Right lobe of liver (tissue), 6 donors: ENCODE data around the gene STX4. TPM values are rescaled to one million over a fixed set of nuclear protein-coding genes. Genes with fewer than 3 reads are reported as not detected.

Experiments
- ATAC-seq, 4 donors: fragments of 200-7000 bp; cut with Tn5 transposase; one replicate each; pipeline ENCODE4 v1.9.1; 2020; ENCODE audit warnings: mild to moderate bottlenecking in 4 of 4, moderate library complexity in 4 of 4
- DNase-seq, 3 donors: peaks; one replicate each; pipeline ENCODE4 v3.0.0-alpha.2; 2020
- H3K27ac ChIP-seq, 3 donors: fragments of 200-600 bp; one replicate each; pipeline ENCODE4 v1.8.0; 2022
- H3K27me3 ChIP-seq, 2 donors: fragments of 200-600 bp; one replicate each; pipeline ENCODE4 v1.8.0; 2022
- H3K36me3 ChIP-seq, 4 donors: fragments of 200-600 bp; sonication (generic) in 1 of 4; one replicate each; pipeline versions ENCODE4 v1.5.1 to v1.8.0; 2017 to 2022; ENCODE audit warnings: control low read depth in 1 of 4
- H3K4me1 ChIP-seq, 4 donors: fragments of 200-600 bp; sonication (generic) in 1 of 4; one replicate each; pipeline versions ENCODE4 v1.5.1 to v1.8.0; 2017 to 2022; ENCODE audit warnings: control low read depth in 1 of 4
- H3K4me3 ChIP-seq, 3 donors: fragments of 200-600 bp; one replicate each; pipeline ENCODE4 v1.8.0; 2022
- H3K9me3 ChIP-seq, 4 donors: fragments of 200-600 bp; sonication (generic) in 1 of 4; one replicate each; pipeline versions ENCODE4 v1.5.1 to v1.8.0; 2017 to 2022; ENCODE audit warnings: control low read depth in 1 of 4
- CTCF ChIP-seq, 4 donors: fragments of 200-600 bp in 3 of 4; fragments of 450-650 bp in 1 of 4; IDR thresholded peaks; one replicate each; pipeline versions ENCODE4 v1.5.1 to v1.8.0; 2016 to 2022; ENCODE audit warnings: antibody characterized with exemption in 4 of 4, mild to moderate bottlenecking in 2 of 4
- POLR2A ChIP-seq: fragments of 450-650 bp; IDR thresholded peaks from one replicate; pipeline ENCODE4 v1.6.1; 2017; ENCODE audit warnings: antibody characterized with exemption, mild to moderate bottlenecking
- WGBS: methylation state at CpG from one replicate; pipeline ENCODE4 v1.1.6; 2018; ENCODE audit warnings: low coverage, low lambda C conversion rate; ENCODE audit not compliant: insufficient coverage; ENCODE audit errors: missing lambda C conversion rate; 5-methylcytosine and 5-hydroxymethylcytosine counted together
- intact Hi-C, 2 donors: fragments of 100-400 bp; cut with DNase I; formaldehyde crosslinking; loops; one replicate each; pipeline versions ENCODE4 v1.11.2 to v1.14.1; 2022
- total RNA-seq, 6 experiments: library from RNA; depleted of rRNA in 2 of 6; stranded (reverse); fragments of >200 nt in 2 of 6; fragmentation: NEBNext Ultra II Directional in 3 of 6; extraction: Animal tissue kit (Norgen Biotek cat#: 25700) in 3 of 6; gene quantifications; one replicate each; pipeline versions ENCODE4 v1.1.0 to v1.2.4, GENCODE V29; 2016 to 2023
- donor health status: DM: no; HTN: yes; CAD: no.
- donor health status: DM: no; HTN: no; CAD: no.
- donor health status: DM: no; HTN: no; CAD: no.
- donor health status: DM: no; HTN: yes; CAD: no.
- donor health status: DM: no; HTN: yes; CAD: no.

STX4 gene
- total RNA-seq, 6 experiments from 2014 or later, result 18.8 to 52.8 (median 23.6) TPM

DNA sequence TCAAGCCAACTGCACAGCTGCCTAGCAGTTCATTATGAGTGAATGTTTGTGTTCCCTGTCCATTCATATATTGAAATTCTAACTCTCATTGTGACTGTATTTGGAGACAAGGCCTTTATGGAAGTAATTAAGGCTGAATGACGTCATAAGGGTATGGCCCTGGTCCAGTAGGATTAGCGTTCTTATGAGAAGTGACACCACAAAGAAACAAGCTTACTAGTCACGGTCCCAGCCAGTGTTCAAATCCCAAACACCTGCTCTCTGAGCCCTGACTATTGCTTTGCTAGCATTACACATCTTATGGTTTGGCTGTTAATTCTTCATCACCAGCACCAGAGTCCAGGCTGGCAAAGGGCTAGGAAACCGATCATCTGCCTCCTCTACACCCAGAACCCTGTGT lies 38.5 kb downstream of the STX4 start:
- no peak for TF ChIP-seq POLR2A
- TF ChIP-seq CTCF (IDR thresholded peaks at IDR 0.05), result no peak
- H3K27ac ChIP-seq, result no peak overlapping the region
- 41% methylated on average over 4 of the region's 4 CpGs for WGBS
- ATAC-seq, result no peak
- no peak for DNase-seq
- intact Hi-C loops, result no loop called here
- H3K36me3 ChIP-seq, result peaks cover 0 to 2% (median 0%) of the 10 kb centered on the region in 4 donors
- no peaks in the 10 kb centered on the region for H3K27me3 ChIP-seq
- no peak overlapping the region for H3K4me3 ChIP-seq
- H3K9me3 ChIP-seq, result no peaks in the 10 kb centered on the region
- H3K4me1 ChIP-seq, result peaks cover 0 to 17% (median 0%) of the 10 kb centered on the region in 4 donors

- Histone ChIP-seq H3K9me3 (no peaks in the 10 kb centered on the region), H3K27me3 (no peaks in the 10 kb centered on the region), H3K4me1 (peaks cover 0 to 17% (median 0%) of the 10 kb centered on the region in 4 donors), H3K4me3 (peak overlapping the region; percentile 76 to 100 (median 98)), H3K27ac (peak overlapping the region; percentile 87 to 95 (median 92)), H3K36me3 (peaks cover 0 to 7% (median 1%) of the 10 kb centered on the region in 4 donors)
- DNase-seq (peak in 1 of 3 donors; percentile 29), ATAC-seq (peak in 1 of 4 donors; percentile 3)
- TF ChIP-seq CTCF (IDR thresholded peaks at IDR 0.05), result no peak
- no peak for TF ChIP-seq POLR2A
- WGBS, result 1% methylated on average over 21 of the region's 27 CpGs
- intact Hi-C loops, result no loop called here
Measured at GRCh38 chr16:31072540-31073141, 39.3 kb downstream of the STX4 start.

DNA sequence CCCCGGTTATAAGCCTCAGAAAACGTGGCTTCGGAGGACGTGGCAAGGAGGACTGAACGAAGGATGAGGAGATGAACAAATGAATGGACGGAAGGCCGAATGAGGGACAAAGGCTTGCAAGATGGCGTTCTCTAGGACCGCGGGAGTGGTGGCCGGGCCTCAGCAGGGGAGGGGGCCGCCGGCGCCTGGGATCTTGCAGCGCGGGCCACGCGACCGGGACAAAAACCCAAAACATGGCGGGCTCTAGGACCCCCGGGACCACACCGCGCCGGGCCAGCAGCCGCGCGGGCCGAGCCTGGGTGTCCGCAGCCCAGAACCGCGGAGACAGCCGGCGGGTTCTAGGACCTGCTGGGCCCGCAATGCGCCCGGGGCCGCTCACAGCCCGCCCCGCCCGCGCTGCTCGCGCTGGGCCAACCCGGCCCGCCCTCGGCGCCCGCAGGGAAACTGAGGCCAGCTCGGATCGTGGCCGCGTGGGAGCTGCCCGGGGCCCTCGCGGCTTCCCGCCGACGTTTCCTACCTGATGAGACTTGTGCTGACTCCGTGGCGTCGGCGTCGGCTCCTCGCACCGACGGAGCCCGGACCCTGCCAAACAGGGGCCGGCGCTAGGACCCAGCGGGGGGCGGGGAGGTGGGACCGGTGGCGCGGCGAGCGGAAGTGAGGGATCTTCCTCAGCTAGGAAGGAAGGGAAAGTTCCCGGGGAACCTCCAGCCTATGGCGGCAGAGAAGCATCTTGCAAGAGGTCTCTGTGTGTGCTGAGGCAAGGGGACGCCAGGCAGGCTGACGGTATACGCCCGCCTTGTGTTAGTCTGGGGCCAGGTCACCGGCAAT lies 40.0 kb downstream of the STX4 start:
- Histone ChIP-seq H3K27ac (peak overlapping the region; percentile 87 to 95 (median 92)), H3K9me3 (no peaks in the 10 kb centered on the region), H3K4me1 (peaks cover 0 to 17% (median 0%) of the 10 kb centered on the region in 4 donors), H3K4me3 (peak overlapping the region; percentile 76 to 100 (median 98)), H3K27me3 (no peaks in the 10 kb centered on the region), H3K36me3 (peaks cover 0 to 7% (median 3%) of the 10 kb centered on the region in 4 donors)
- WGBS, result 0% methylated on average over 20 of the region's 83 CpGs
- intact Hi-C loops, result no loop called here
- TF ChIP-seq POLR2A (peak; percentile 34), CTCF (IDR thresholded peaks at IDR 0.05) (no peak)
- ATAC-seq (peak; percentile 81 to 88 (median 84)), DNase-seq (peak; percentile 95)

- H3K4me1 ChIP-seq, result peaks cover 0 to 17% (median 0%) of the 10 kb centered on the region in 4 donors
- peak within 1 kb of the TSS; percentile 87 to 95 (median 92) for H3K27ac ChIP-seq
- WGBS, result under 1% methylated on average over 41 of the region's 48 CpGs
- intact Hi-C loops, result no loop called here
- ATAC-seq, result peak; percentile 92 to 94 (median 92)
- TF ChIP-seq POLR2A, result peak; percentile 66
- TF ChIP-seq CTCF (IDR thresholded peaks at IDR 0.05), result no peak
- no peaks in the 10 kb centered on the region for H3K9me3 ChIP-seq
- no peaks in the 10 kb centered on the region for H3K27me3 ChIP-seq
- H3K36me3 ChIP-seq, result peaks cover 0 to 13% (median 3%) of the 10 kb centered on the region in 4 donors
- peak within 1 kb of the TSS; percentile 76 to 100 (median 98) for H3K4me3 ChIP-seq
- DNase-seq, result peak; percentile 98 to 99 (median 99)
Measured at GRCh38 chr16:31073970-31074813, 40.8 kb downstream of the STX4 start, which contains the start of the genes ZNF646 and ZNF668. Gene ZNF646, plus strand, starts transcription at chr16:31074422. Its CDS starts 1,903 bp downstream, at chr16:31076325. Gene ZNF668, minus strand, starts transcription at chr16:31074240. Its CDS starts 9,781 bp downstream, at chr16:31064459.
